ENCODE measurements around the gene CRYBG2.
"Not testable (repeated sequence)": the region's sequence is repeated elsewhere in the genome, so short reads cannot be mapped to it uniquely, and the experiment has no call there.

Gene CRYBG2

GRCh38 chr1:26317612-26318337 is 36.2 kb downstream of the CRYBG2 start, which contains the start of gene CD52:
TSS of gene CD52 (plus strand) at chr1:26317958. CDS start at chr1:26318018, 60 bp downstream.
- DNase-seq: no peak

DNA sequence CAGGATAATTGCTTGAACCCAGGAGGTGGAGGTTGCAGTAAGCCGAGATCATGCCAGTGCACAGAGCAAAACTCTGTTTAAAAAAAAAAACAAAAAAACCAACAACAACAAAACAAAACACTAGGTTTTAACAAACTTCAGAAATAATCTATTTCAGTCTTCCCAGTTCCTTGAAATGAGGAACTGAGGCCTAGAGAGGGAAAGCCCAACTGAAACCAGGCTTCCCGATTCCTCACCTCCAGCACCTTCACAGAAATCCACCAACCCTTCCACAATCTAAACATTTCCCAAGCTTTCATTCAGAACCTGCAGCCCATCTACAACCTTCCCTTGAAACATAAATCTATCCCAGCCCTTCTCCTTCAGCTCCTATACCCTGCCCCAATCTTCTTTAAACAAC is 36.8 kb downstream of the CRYBG2 start:
- DNase-seq: no peak

DNA sequence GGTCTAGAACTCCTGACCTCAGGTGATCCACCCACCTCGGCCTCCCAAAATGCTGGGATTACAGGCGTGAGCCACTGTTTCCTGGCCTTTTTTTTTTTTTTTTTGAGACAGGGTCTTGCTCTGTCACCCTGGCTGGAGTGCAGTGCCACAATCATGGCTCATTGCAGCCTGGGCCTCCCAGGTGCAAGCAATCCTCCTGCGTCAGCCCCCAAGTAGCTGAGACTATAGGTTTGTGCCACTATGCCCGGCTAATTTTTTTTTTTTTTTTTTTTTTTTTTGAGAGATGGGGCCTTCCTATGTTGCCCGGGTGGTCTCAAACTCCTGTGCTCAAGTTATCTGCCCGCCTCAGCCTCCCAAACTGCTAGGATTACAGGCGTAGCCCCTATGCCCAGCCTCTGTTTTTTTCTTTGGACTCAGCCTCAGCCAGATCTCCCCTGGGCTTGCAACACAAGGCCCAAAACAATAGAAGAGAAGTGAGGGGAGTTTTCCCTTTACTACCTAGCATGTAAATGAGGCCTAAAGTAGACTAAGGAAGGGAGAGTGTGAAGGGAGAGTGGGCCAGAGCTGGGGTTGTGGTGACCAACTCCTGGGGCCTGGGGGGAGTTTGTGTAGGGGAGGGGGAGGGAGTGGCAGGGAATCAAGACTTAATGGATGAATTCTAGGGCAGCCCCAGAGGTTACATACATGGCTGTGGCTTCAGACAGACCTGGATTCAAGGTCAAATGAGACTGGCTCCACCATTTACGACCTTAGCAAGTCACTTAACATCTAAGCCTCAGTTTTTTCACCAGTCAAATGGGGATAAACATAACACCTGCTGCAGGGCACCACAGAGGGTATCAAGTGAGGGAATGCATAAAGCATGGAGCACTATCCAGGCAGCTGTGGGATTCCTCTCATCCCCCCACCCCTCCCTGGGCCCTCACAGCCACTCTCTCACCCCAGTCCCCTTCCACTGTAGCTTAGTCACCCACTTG is 37.8 kb downstream of the CRYBG2 start:
- DNase-seq: no peak

- DNase-seq: no peak
Observed at GRCh38 chr1:26314501-26314900, 39.4 kb downstream of the CRYBG2 start.

DNA sequence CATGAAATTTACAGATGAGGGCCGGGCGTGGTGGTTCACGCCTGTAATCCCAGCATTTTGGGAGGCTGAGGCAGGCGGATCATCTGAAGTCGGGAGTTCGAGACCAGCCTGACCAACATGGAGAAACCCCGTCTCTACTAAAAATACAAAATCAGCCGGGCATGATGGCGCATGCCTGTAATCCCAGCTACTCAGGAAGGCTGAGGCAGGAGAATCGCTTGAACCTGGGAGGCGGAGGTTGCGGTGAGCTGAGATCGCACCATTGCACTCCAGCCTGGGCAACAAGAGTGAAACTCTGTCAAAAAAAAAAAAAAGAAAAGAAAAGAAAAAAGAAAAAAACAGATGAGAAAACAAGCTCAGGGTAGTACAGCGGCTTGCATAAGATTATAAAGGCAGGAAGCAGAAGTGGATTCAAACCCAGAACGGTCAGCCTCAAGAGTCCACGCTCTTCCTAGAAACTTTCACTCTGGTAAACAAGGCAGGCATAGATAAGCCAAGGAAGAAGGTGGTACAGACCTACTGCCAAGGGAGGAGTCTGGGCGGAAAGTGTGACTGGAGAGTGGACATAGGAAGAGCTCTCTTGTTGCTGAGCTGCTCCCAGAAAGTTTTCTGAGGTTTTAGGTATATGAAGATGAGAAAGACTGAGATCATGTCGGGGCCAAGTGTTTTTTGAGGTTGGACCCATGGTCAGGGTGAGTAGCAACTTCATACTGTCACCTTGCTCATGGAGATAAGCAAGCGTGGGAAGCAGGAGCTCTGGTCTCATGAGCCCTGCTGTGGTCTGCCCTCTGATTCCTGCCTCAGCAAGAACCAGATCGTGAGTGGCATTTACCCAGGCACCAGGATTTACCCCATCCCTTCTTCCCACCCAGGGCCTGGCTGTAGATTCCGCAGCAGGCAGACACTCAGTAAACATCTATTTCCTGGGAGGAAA is 45.7 kb downstream of the CRYBG2 start:
- DNase-seq: not testable (repeated sequence)

GRCh38 chr1:26307363-26307781 is 46.6 kb downstream of the CRYBG2 start:
- DNase-seq: no peak

DNA sequence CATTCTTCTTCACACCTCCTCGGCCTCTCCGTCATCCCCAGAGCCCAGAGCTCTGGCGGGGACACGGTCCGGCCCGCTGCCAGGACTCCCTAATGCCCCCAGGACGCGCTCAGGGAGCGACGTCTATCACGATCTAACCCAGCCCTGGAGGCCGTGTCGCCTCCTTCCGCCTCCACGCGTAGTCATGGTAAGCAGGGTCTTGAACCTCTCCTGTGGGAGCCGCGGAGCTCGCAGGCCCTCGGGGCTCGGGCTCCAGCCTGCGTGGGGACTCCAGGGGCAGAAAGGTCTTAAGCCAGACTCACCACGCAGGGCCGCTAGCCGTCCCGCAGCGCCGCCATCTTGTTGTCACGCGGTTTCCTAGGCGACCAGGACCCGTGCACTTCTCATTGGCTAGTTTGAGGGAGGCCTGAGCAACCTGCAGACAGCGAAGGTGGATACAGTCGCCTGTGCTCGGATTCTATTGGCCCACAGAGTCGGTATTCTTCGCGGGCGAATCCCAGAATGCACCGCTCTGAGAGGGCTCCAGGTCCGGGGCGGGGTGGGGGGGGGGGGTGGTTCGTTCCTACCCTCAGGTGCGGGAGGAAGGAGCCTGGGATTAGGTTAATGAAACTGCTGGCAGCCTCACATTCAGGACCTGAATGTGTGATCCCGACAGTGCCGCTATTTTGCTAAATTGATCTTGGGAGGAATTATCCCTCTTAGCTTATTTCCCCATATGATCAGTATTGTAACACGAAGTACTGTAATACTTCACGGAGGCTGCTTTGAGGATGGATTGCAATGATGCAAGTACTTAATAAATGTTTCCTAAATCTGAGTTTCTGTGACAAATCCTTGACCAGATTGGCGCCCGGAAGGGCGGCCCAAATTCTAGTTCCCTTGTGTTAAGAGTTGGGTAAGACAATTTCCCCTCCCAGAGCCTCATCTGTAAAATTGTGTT is 47.4 kb downstream of the CRYBG2 start, which contains the start of gene UBXN11:
Gene UBXN11, minus strand, starts transcription at position 347 of the 940 bp plus-strand sequence. CDS start 3,753 bp downstream, outside the sequence.
- DNase-seq: peak; percentile 74

DNA sequence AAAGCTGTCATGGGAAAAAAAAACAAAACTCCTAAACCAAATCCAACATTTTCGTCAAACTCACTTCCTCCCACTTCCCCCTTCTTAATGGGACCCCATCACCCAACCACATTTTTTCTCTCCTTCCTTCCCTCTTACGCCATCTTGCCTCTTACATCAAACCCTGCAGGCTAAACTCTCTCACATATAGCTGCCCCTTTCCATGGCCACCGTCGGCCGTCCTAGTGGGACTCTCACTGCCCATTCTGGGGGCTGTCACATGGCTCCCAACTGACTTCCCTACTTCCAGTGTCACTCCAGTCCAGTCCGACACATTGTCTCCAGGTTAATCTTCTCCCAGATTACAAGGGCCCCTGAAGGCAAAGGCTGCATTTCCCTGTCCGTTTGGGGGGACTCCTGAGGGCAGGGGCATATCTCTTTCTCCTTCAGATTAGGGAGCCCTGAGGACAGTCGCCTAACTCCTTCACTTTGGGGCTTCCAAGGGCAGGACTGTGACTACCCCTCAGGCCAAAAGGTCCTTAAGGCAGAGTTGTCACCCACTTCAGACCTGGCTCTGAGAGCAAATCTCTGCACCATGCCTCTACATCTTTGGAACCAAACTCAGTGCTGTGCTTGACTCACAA is 48.2 kb downstream of the CRYBG2 start:
- no peak for DNase-seq

- DNase-seq: no peak
Observed at GRCh38 chr1:26302733-26303405, 51.1 kb downstream of the CRYBG2 start.

GRCh38 chr1:26300578-26301275 is 53.2 kb downstream of the CRYBG2 start:
- DNase-seq: no peak

- no peak for DNase-seq
Observed at GRCh38 chr1:26297791-26298124, 56.2 kb downstream of the CRYBG2 start.

DNA sequence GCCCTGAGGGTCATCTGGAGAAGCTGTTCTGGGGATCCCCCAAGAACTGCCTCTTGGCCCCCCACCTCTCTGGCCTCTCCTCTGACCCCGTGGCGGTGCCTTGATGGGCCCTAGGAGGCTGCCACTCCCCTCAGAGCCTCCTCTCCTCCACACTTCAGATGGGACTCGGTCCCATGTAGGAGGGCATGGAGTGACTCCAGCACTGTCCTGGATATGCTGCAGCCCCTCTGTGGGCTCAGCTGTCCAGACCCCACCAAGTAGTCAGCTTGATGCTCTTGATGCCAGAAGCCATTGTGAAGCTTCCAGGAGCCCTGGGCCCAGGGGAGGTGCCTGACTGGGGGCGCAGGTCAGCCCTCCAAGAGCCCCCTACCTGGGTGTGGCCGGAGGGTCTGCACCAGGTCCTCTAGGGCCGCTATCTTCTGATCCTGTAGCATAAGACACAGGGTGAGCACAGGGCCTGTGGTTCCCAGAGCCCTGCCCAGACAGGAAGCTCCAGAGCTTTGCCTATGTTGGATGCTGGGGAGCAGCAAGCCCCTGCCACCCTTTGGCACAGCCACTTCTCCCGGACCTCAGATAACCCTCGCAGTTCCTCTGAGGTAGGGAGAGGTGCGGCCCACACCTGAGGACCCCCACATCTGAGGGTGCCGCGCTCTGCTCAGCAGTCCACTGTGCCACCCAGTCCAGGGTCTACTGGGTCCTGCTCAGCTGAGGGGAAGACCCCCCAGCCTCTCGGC is 56.7 kb downstream of the CRYBG2 start:
- no peak for DNase-seq

DNA sequence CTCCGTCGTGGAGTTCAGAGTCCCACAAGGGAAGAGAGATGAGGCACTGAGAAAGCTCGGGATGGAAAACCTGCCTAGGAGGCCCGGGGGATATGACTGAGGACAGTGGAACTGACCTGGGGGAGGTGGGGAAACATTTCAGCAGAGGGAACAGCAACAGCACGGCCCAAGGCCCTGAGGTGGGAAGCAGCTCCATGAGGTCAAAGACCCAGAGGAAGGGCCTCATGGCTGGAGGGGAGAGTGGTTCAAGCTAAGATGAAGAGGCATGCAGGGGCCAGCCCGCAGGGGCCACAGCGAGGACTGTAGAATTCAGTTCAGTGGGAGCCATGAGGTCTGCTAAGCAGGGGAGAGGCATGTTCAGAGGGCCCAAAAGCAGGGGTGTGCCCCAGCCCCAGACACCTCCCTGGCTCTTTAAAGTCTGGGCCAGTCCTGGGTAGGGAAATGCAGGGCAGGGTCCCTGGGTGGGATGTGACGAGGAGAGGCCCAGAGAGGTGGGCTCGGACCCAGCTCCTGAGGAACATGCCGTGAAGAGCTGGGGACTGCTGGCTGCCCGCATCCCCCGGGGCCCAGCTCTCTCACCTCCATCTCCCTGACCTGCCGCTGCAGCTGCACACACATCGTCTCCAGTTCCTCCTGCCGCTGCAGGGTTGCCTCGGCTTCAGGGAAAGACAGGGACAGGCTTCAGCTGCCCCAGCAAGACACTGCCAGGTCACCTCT is 57.4 kb downstream of the CRYBG2 start:
- no peak for DNase-seq

DNA sequence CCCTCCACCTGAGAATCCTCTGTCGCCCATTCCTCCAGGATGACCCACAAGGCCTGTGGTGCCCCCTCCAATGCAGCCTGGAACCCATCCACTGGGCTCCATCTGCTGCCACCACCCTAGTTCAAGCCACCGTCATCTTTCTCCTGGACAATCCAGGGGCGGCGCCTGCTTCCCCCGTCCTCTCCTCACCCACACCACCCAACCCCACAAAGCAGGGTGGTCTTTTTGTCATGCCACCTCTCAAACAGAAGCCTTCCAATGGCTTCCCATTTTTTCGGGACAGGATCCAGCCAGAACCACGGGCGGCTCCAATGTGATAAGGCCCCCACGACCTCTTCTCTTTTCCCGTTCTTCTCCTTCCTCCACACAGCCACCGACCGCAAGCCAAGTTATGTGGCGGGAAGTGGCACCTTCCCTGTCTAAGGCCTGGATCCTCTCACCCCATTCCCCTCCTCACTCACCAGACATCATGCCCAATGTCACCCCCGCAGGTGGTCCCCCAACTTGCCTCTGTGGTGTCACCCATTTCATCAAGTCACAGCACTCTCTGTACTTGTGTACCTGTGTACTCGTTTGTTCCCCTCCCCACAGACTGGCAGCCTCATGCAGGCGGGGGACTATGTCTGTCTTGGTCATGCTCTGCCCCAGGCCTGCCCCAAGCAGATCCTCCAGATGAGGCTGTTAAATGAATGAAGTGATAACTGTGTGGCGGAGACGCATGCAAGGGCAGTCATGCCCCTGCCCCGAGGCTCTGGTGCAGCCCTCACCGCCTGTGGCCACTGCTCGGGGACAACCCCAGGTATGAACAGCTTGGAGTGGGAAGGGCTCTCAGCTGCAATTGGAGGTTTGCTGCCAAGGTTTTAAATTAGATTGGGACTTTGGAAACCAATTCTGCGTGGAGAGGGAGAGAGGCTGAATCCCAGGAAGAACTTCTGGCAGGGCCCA is 58.5 kb downstream of the CRYBG2 start:
- DNase-seq: no peak

- no peak for DNase-seq
Observed at GRCh38 chr1:26293911-26294463, 59.9 kb downstream of the CRYBG2 start.

DNA sequence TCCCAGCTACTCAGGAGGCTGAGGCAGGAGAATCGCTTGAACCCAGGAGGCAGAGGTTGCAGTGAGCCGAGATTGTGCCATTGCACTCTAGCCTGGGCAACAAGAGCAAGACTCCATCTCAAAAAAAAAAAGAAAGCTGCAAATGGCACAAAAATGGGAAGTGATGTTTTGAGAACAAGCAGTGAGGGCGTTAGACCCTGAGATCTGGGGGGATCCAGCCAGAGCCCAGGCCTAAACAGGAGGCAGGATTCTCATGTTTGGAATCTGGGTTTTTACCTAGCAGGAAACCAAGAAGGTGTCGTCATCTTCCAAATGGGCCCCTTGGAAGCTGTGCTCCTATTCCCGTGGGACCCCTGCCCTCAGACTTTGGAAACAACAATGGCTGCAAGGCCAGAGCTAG is 61.2 kb downstream of the CRYBG2 start:
- not testable (repeated sequence) for DNase-seq

GRCh38 chr1:26291939-26292338 is 62.0 kb downstream of the CRYBG2 start:
- no peak for DNase-seq

Data from NCI-H2081 treated with DMSO at 0.1 percent for 48 hours (cell line).